ENCODE measurements around the gene ATL1.
"Not testable (repeated sequence)": the region's sequence is repeated elsewhere in the genome, so short reads cannot be mapped to it uniquely, and the experiment has no call there.

Gene ATL1

DNA sequence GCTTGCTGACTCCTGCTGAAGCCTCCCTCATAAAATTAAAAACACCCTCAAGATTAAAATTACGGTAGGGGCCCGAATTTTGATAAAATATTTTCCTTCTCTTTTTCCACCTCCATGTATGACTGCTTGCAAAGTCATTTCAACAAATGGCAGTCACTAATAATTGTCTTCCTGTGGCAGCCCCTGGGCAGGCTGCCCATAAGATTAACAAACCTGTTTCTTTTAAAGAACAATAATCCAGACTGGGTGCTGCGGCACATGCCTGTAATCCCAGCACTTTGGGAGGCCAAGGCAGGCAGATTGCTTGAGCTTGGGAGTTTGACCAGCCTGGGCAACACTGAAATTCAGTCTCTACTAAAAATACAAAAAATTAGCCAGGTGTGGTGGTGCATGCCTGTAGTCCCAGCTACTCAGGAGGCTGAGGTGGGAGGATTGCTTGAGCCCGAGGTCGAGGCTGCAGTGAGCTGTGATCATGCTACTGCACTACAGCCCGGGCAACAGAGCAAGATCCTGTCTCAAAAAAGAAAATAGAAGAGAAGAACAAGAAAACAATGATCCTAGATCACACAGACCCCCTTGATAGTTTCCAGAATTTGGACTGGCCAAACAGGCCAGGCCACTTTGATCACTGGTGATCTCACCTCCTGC lies 99.5 kb downstream of the ATL1 start:
- peaks cover 1% of the 10 kb centered on the region for H3K79me1 ChIP-seq (ENCODE audit: low read depth, low read length)
- DNase-seq (ENCODE audit: low spot score): no peak
- peaks cover 0 to 14% of the 10 kb centered on the region in 2 donors for H3K9me3 ChIP-seq (replicated peaks in 1 of 2; ENCODE audit: control insufficient read depth in 2 of 2, insufficient read depth in 1 of 2, low read depth in 1 of 2, low read length in 2 of 2)
- H2AK5ac ChIP-seq (ENCODE audit: low read depth, low read length): no peak overlapping the region
- peaks cover 4 to 39% of the 10 kb centered on the region in 2 donors for H3K36me3 ChIP-seq (replicated peaks in 1 of 2; ENCODE audit: control insufficient read depth in 2 of 2, insufficient read depth in 2 of 2, low read length in 2 of 2)
- H3K18ac ChIP-seq (ENCODE audit: low read length): no peak overlapping the region
- H4K8ac ChIP-seq (ENCODE audit: low read depth, low read length): no peak overlapping the region
- H3K4me2 ChIP-seq (ENCODE audit: insufficient read depth, low read length, poor library complexity, severe bottlenecking): no peak overlapping the region
- no peak overlapping the region for H3K4me3 ChIP-seq (ENCODE audit: low read length in 2 of 2)
- no peak overlapping the region for H3K4ac ChIP-seq (ENCODE audit: low read length)
- no peak overlapping the region for H2BK120ac ChIP-seq (ENCODE audit: low read depth, low read length)
- no peaks in the 10 kb centered on the region for H3K27me3 ChIP-seq (ENCODE audit: control insufficient read depth in 3 of 3, insufficient read depth in 3 of 3, low read depth in 1 of 3, low read length in 3 of 3)
- no peak overlapping the region for H3K27ac ChIP-seq (replicated peaks; ENCODE audit: low read length)
- H2BK12ac ChIP-seq (ENCODE audit: low read length): no peak overlapping the region
- H2AFZ ChIP-seq (ENCODE audit: low read length): no peak overlapping the region
- no peak overlapping the region for H2BK5ac ChIP-seq (ENCODE audit: low read length)
- H2BK15ac ChIP-seq (ENCODE audit: low read length): no peak overlapping the region
- no peak overlapping the region for H3K9ac ChIP-seq (ENCODE audit: low read depth, low read length, poor library complexity)
- no CpG with 5 or more reads among the region's 6 CpGs for WGBS, 2 donors (ENCODE audit: extremely low coverage in 2 of 2, insufficient read length in 2 of 2, insufficient replicate concordance in 1 of 2)
- H4K91ac ChIP-seq (ENCODE audit: low read depth, low read length, poor library complexity): no peak overlapping the region
- no peak overlapping the region for H3K23ac ChIP-seq (ENCODE audit: low read depth, low read length, poor library complexity)
- peaks cover 0 to 7% of the 10 kb centered on the region in 2 donors for H3K4me1 ChIP-seq (ENCODE audit: control insufficient read depth in 2 of 2, insufficient read depth in 1 of 2, low read depth in 1 of 2, low read length in 2 of 2)
- H3K14ac ChIP-seq (ENCODE audit: low read length): no peak overlapping the region

DNA sequence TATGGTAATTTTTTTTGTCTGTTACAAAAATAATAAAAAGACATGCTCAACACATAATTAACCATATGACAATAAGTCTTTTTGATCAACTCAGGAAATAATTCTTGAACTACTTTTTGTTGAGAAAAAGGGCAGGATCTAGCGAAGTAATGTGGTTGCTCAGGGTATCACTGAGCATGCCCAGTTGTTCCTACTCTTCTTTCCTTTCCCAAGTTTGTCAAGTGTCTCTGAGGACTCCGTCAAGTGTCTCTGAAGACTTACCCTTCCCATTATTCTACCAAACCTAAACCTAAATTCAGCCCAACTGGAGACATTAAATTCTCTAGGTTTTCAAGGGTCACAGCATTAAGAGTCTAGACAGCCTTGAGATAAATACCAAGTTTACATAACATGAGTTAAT lies 104.6 kb downstream of the ATL1 start:
- H2BK15ac ChIP-seq (ENCODE audit: low read length); H3K4me1 ChIP-seq (ENCODE audit: control insufficient read depth in 2 of 2, insufficient read depth in 1 of 2, low read depth in 1 of 2, low read length in 2 of 2); H3K4me2 ChIP-seq (ENCODE audit: insufficient read depth, low read length, poor library complexity, severe bottlenecking); H3K14ac ChIP-seq (ENCODE audit: low read length); H3K4ac ChIP-seq (ENCODE audit: low read length); H2AFZ ChIP-seq (ENCODE audit: low read length); H4K91ac ChIP-seq (ENCODE audit: low read depth, low read length, poor library complexity); H3K23ac ChIP-seq (ENCODE audit: low read depth, low read length, poor library complexity); H3K18ac ChIP-seq (ENCODE audit: low read length); H3K9ac ChIP-seq (ENCODE audit: low read depth, low read length, poor library complexity); H2AK5ac ChIP-seq (ENCODE audit: low read depth, low read length); H2BK12ac ChIP-seq (ENCODE audit: low read length); H3K27me3 ChIP-seq (ENCODE audit: control insufficient read depth in 3 of 3, insufficient read depth in 3 of 3, low read depth in 1 of 3, low read length in 3 of 3); H3K4me3 ChIP-seq (ENCODE audit: low read length in 2 of 2); H3K79me1 ChIP-seq (ENCODE audit: low read depth, low read length); H2BK5ac ChIP-seq (ENCODE audit: low read length); H3K27ac ChIP-seq (replicated peaks; ENCODE audit: low read length); H2BK120ac ChIP-seq (ENCODE audit: low read depth, low read length); H4K8ac ChIP-seq (ENCODE audit: low read depth, low read length); DNase-seq (ENCODE audit: low spot score): not testable (repeated sequence)
- Histone ChIP-seq H3K9me3 (replicated peaks in 1 of 2; ENCODE audit: control insufficient read depth in 2 of 2, insufficient read depth in 1 of 2, low read depth in 1 of 2, low read length in 2 of 2) (peaks cover 0 to 12% of the 10 kb centered on the region in 2 donors), H3K36me3 (replicated peaks in 1 of 2; ENCODE audit: control insufficient read depth in 2 of 2, insufficient read depth in 2 of 2, low read length in 2 of 2) (peaks cover 6 to 44% of the 10 kb centered on the region in 2 donors)
- no CpG with 5 or more reads among the region's 2 CpGs for WGBS, 2 donors (ENCODE audit: extremely low coverage in 2 of 2, insufficient read length in 2 of 2, insufficient replicate concordance in 1 of 2)

DNA sequence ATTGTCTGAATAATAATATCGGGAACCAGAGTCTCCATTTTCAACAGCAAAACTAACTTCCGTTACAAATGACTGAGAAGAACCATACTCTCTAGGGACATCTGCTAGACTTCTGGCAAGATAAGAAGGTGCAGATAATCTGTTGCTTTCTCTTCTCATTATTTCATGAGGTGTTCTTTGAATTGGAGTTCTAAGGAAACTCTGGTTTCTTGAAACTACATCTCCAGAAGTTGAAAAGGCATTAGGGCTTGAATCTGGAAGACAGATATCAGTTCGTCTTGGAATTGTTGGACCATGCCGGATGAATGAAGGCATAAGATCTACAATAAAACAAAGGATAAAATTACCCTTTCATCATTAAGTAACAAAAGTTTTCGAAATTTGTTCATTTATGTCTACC lies 105.4 kb downstream of the ATL1 start:
- H3K27me3 ChIP-seq (ENCODE audit: control insufficient read depth in 3 of 3, insufficient read depth in 3 of 3, low read depth in 1 of 3, low read length in 3 of 3); H4K8ac ChIP-seq (ENCODE audit: low read depth, low read length); H2BK120ac ChIP-seq (ENCODE audit: low read depth, low read length); H3K9me3 ChIP-seq (replicated peaks in 1 of 2; ENCODE audit: control insufficient read depth in 2 of 2, insufficient read depth in 1 of 2, low read depth in 1 of 2, low read length in 2 of 2); H3K4me3 ChIP-seq (ENCODE audit: low read length in 2 of 2); H3K27ac ChIP-seq (replicated peaks; ENCODE audit: low read length); H2AK5ac ChIP-seq (ENCODE audit: low read depth, low read length); H3K18ac ChIP-seq (ENCODE audit: low read length); H2BK15ac ChIP-seq (ENCODE audit: low read length); H3K23ac ChIP-seq (ENCODE audit: low read depth, low read length, poor library complexity); H3K14ac ChIP-seq (ENCODE audit: low read length); H2AFZ ChIP-seq (ENCODE audit: low read length); H3K4me2 ChIP-seq (ENCODE audit: insufficient read depth, low read length, poor library complexity, severe bottlenecking); H3K79me1 ChIP-seq (ENCODE audit: low read depth, low read length); H2BK12ac ChIP-seq (ENCODE audit: low read length); H3K9ac ChIP-seq (ENCODE audit: low read depth, low read length, poor library complexity); H3K4ac ChIP-seq (ENCODE audit: low read length); H4K91ac ChIP-seq (ENCODE audit: low read depth, low read length, poor library complexity); DNase-seq (ENCODE audit: low spot score); H2BK5ac ChIP-seq (ENCODE audit: low read length): not testable (repeated sequence)
- H3K36me3 ChIP-seq (replicated peaks in 1 of 2; ENCODE audit: control insufficient read depth in 2 of 2, insufficient read depth in 2 of 2, low read length in 2 of 2): peaks cover 6 to 39% of the 10 kb centered on the region in 2 donors
- WGBS, 2 donors (ENCODE audit: extremely low coverage in 2 of 2, insufficient read length in 2 of 2, insufficient replicate concordance in 1 of 2): no CpG with 5 or more reads among the region's 5 CpGs
- H3K4me1 ChIP-seq (ENCODE audit: control insufficient read depth in 2 of 2, insufficient read depth in 1 of 2, low read depth in 1 of 2, low read length in 2 of 2): peaks cover 7 to 15% of the 10 kb centered on the region in 2 donors

DNA sequence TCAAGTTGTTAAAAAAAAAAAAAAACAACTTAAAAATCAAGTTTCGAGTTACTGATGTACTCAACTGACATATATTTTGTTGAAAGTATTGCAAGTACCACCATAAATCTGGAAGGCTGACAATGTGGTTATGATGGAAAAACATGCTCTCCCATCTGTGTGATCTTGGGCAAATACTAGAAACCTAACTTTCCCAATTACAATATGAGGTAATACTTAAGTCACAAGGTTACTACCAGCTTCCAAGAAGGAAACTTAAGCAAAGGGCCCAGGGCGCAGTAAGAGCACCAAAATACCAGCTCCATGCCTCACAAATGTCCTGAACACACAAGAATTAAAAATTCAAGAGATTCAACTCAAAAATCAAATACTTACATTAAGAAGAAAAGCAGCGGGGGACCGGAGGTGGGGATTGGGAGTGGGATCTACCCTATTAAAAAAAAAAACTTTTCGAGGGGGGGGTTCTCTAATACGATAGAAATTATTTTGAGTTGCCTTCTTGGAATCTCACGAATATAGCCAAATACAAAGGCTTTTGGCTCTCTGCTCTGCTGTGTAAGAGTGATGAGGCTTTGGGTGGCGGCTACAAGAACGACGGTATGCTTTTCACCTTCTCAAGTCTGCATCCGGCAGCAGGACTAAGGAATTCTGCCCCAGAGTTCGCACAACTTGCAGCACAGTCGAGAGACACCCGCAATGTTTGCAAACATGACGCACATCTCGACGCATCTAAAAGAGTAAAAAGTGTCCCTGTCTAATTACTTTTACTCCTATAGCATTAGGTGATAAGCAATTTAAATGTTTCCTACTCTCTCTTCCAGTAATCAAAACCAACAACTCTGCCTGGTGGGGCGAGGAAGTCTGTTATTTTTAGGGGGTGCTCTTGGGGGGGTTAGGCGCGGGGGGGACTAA lies 107.1 kb downstream of the ATL1 start:
- H3K9me3 ChIP-seq (replicated peaks in 1 of 2; ENCODE audit: control insufficient read depth in 2 of 2, insufficient read depth in 1 of 2, low read depth in 1 of 2, low read length in 2 of 2): no peaks in the 10 kb centered on the region
- H2BK120ac ChIP-seq (ENCODE audit: low read depth, low read length): no peak overlapping the region
- H3K14ac ChIP-seq (ENCODE audit: low read length): no peak overlapping the region
- H4K8ac ChIP-seq (ENCODE audit: low read depth, low read length): no peak overlapping the region
- no peak overlapping the region for H2BK5ac ChIP-seq (ENCODE audit: low read length)
- peaks cover 7 to 15% of the 10 kb centered on the region in 2 donors for H3K4me1 ChIP-seq (ENCODE audit: control insufficient read depth in 2 of 2, insufficient read depth in 1 of 2, low read depth in 1 of 2, low read length in 2 of 2)
- H3K4ac ChIP-seq (ENCODE audit: low read length): no peak overlapping the region
- no peak overlapping the region for H3K9ac ChIP-seq (ENCODE audit: low read depth, low read length, poor library complexity)
- H3K36me3 ChIP-seq (replicated peaks in 1 of 2; ENCODE audit: control insufficient read depth in 2 of 2, insufficient read depth in 2 of 2, low read length in 2 of 2): peaks cover 2 to 23% of the 10 kb centered on the region in 2 donors
- no peak overlapping the region for H3K23ac ChIP-seq (ENCODE audit: low read depth, low read length, poor library complexity)
- no peak overlapping the region for H2BK12ac ChIP-seq (ENCODE audit: low read length)
- no peak overlapping the region for H2AK5ac ChIP-seq (ENCODE audit: low read depth, low read length)
- no peak overlapping the region for H2BK15ac ChIP-seq (ENCODE audit: low read length)
- H3K4me3 ChIP-seq (ENCODE audit: low read length in 2 of 2): peak overlapping the region; percentile 59 to 89
- peak overlapping the region; percentile 92 for H3K27ac ChIP-seq (replicated peaks; ENCODE audit: low read length)
- no peaks in the 10 kb centered on the region for H3K27me3 ChIP-seq (ENCODE audit: control insufficient read depth in 3 of 3, insufficient read depth in 3 of 3, low read depth in 1 of 3, low read length in 3 of 3)
- H3K4me2 ChIP-seq (ENCODE audit: insufficient read depth, low read length, poor library complexity, severe bottlenecking): peak overlapping the region; percentile 74
- peak; percentile 30 for DNase-seq (ENCODE audit: low spot score)
- H3K79me1 ChIP-seq (ENCODE audit: low read depth, low read length): no peaks in the 10 kb centered on the region
- H3K18ac ChIP-seq (ENCODE audit: low read length): no peak overlapping the region
- WGBS, 2 donors (ENCODE audit: extremely low coverage in 2 of 2, insufficient read length in 2 of 2, insufficient replicate concordance in 1 of 2): no CpG with 5 or more reads among the region's 20 CpGs
- no peak overlapping the region for H4K91ac ChIP-seq (ENCODE audit: low read depth, low read length, poor library complexity)
- peak overlapping the region; percentile 93 for H2AFZ ChIP-seq (ENCODE audit: low read length)

All from neuronal stem cell (in vitro differentiated cells).